ENCODE measurements around the gene CRACDL.

Gene CRACDL

GRCh38 chr2:98775146-98775986 is 160.7 kb downstream of the CRACDL start:
- H3K4me3 ChIP-seq (ENCODE audit: low read length) = no peak overlapping the region
- no peak for TF ChIP-seq CTCF (IDR thresholded peaks at IDR 0.05; ENCODE audit: insufficient read depth, low read depth, low read length, missing control alignments)
- DNase-seq (ENCODE audit: low read depth) = peak; percentile 11

- TF ChIP-seq CTCF (IDR thresholded peaks at IDR 0.05; ENCODE audit: insufficient read depth, low read depth, low read length, missing control alignments) = no peak
- H3K4me3 ChIP-seq (ENCODE audit: low read length) = no peak overlapping the region
- DNase-seq (ENCODE audit: low read depth) = no peak
These were observed 162.1 kb downstream of the CRACDL start for GRCh38 chr2:98773907-98774306.

GRCh38 chr2:98773169-98773568 is 162.9 kb downstream of the CRACDL start:
- H3K4me3 ChIP-seq (ENCODE audit: low read length) = no peak overlapping the region
- no peak for TF ChIP-seq CTCF (IDR thresholded peaks at IDR 0.05; ENCODE audit: insufficient read depth, low read depth, low read length, missing control alignments)
- DNase-seq (ENCODE audit: low read depth) = no peak

GRCh38 chr2:98772536-98772935 is 163.5 kb downstream of the CRACDL start:
- no peak for DNase-seq (ENCODE audit: low read depth)
- TF ChIP-seq CTCF (IDR thresholded peaks at IDR 0.05; ENCODE audit: insufficient read depth, low read depth, low read length, missing control alignments) = no peak
- H3K4me3 ChIP-seq (ENCODE audit: low read length) = no peak overlapping the region

- no peak for TF ChIP-seq CTCF (IDR thresholded peaks at IDR 0.05; ENCODE audit: insufficient read depth, low read depth, low read length, missing control alignments)
- no peak overlapping the region for H3K4me3 ChIP-seq (ENCODE audit: low read length)
- no peak for DNase-seq (ENCODE audit: low read depth)
These were observed 164.1 kb downstream of the CRACDL start for GRCh38 chr2:98771721-98772524.

- no peak for DNase-seq (ENCODE audit: low read depth)
- TF ChIP-seq CTCF (IDR thresholded peaks at IDR 0.05; ENCODE audit: insufficient read depth, low read depth, low read length, missing control alignments) = no peak
- H3K4me3 ChIP-seq (ENCODE audit: low read length) = no peak overlapping the region
These were observed 164.8 kb downstream of the CRACDL start for GRCh38 chr2:98771264-98771663.
